Brain microvascular endothelial cell (primary cell): ENCODE measurements around the gene PTPRO.

Experiments used
- DNase-seq: peaks from one replicate; pipeline ENCODE4 v3.0.0-alpha.2; 2020
- H3K27ac ChIP-seq: fragments of 250-450 bp; sonication (Bioruptor Pico); 2 replicates; pipeline ENCODE4 v1.5.1; 2020; ENCODE audit warnings: mild to moderate bottlenecking, moderate library complexity
- H3K27me3 ChIP-seq: fragments of 250-450 bp; sonication (Bioruptor Pico); replicated peaks from 2 replicates; pipeline ENCODE4 v1.5.1; 2020; ENCODE audit warnings: mild to moderate bottlenecking
- H3K36me3 ChIP-seq: fragments of 250-450 bp; sonication (Bioruptor Pico); replicated peaks from 2 replicates; pipeline ENCODE4 v1.5.1; 2020; ENCODE audit warnings: mild to moderate bottlenecking
- H3K4me3 ChIP-seq: 2 replicates; pipeline ENCODE4 v1.5.1; 2011; ENCODE audit warnings: low read depth, mild to moderate bottlenecking, control low read depth, low read length, moderate library complexity
- CTCF ChIP-seq: IDR thresholded peaks from 2 replicates; pipeline ENCODE4 v1.5.1; 2011; ENCODE audit warnings: low read depth, mild to moderate bottlenecking, moderate library complexity, low read length, control low read depth, inconsistent platforms; ENCODE audit errors: missing control alignments
- in situ Hi-C: cut with HindIII; loops from 2 replicates; pipeline ENCODE4 v1.10.0; 2017; ENCODE audit warnings: low sequenced_read_pairs, low pct_ligation_motif_present

Gene PTPRO

GRCh38 chr12:15429262-15429661 lies 107.0 kb downstream of the PTPRO start:
- H3K27ac ChIP-seq, result no peak overlapping the region
- H3K4me3 ChIP-seq, result no peak overlapping the region
- H3K36me3 ChIP-seq, result no peaks in the 10 kb centered on the region
- TF ChIP-seq CTCF, result no peak
- in situ Hi-C loops, result no loop called here
- no peaks in the 10 kb centered on the region for H3K27me3 ChIP-seq
- no peak for DNase-seq

- in situ Hi-C loops, result no loop called here
- Histone ChIP-seq H3K27me3 (no peaks in the 10 kb centered on the region), H3K27ac (no peak overlapping the region), H3K4me3 (no peak overlapping the region), H3K36me3 (no peaks in the 10 kb centered on the region)
- no peak for DNase-seq
- TF ChIP-seq CTCF, result no peak
These were observed 113.3 kb downstream of the PTPRO start for GRCh38 chr12:15435597-15435996.

GRCh38 chr12:15439459-15439858 lies 117.2 kb downstream of the PTPRO start:
- Histone ChIP-seq H3K4me3 (no peak overlapping the region), H3K27ac (no peak overlapping the region), H3K27me3 (no peaks in the 10 kb centered on the region), H3K36me3 (no peaks in the 10 kb centered on the region)
- TF ChIP-seq CTCF, result no peak
- in situ Hi-C loops, result no loop called here
- no peak for DNase-seq

- Histone ChIP-seq H3K36me3 (no peaks in the 10 kb centered on the region), H3K27ac (no peak overlapping the region), H3K27me3 (no peaks in the 10 kb centered on the region), H3K4me3 (no peak overlapping the region)
- in situ Hi-C loops, result no loop called here
- no peak for DNase-seq
- no peak for TF ChIP-seq CTCF
These were observed 120.7 kb downstream of the PTPRO start for GRCh38 chr12:15443050-15443449.

- no peak for TF ChIP-seq CTCF
- no peak overlapping the region for H3K27ac ChIP-seq
- in situ Hi-C loops, result no loop called here
These were observed 121.3 kb downstream of the PTPRO start for GRCh38 chr12:15443611-15444010.

GRCh38 chr12:15444523-15444922 lies 122.2 kb downstream of the PTPRO start:
- H3K27me3 ChIP-seq, result no peaks in the 10 kb centered on the region
- DNase-seq, result no peak
- no peak overlapping the region for H3K27ac ChIP-seq

More at GRCh38 chr12:15443611-15444010, 121.3 kb downstream of the PTPRO start:
- H3K36me3 ChIP-seq, result no peaks in the 10 kb centered on the region
- DNase-seq, result no peak
- no peaks in the 10 kb centered on the region for H3K27me3 ChIP-seq
- no peak overlapping the region for H3K4me3 ChIP-seq

More at GRCh38 chr12:15444523-15444922, 122.2 kb downstream of the PTPRO start:
- TF ChIP-seq CTCF, result no peak
- in situ Hi-C loops, result no loop called here
- no peaks in the 10 kb centered on the region for H3K36me3 ChIP-seq
- no peak overlapping the region for H3K4me3 ChIP-seq
